ENCODE data around the gene L3MBTL4. TPM values are rescaled to one million over a fixed set of nuclear protein-coding genes. Genes with fewer than 3 reads are reported as not detected.

Gene L3MBTL4
- total and polyA plus RNA-seq, 9 donors: 4.2 to 79.1 (median 23.7) TPM

Small RNA genes lying within 50 kb of the gene (microRNA-seq; reads per million reads assigned to microRNA genes)
- 0 reads per million in 3 donors for gene MIR4317

Small RNA genes lying within 50 kb of the gene (small RNA-seq; reads per million reads assigned to genes)
- not detected for gene RNU5F-3P
- gene RNU6-349P: not detected
